Measurements from ENCODE around the gene PRKCH.
A peak's percentile ranks its signal among the peaks of the same experiment; 100 is the strongest.

Gene PRKCH

DNA sequence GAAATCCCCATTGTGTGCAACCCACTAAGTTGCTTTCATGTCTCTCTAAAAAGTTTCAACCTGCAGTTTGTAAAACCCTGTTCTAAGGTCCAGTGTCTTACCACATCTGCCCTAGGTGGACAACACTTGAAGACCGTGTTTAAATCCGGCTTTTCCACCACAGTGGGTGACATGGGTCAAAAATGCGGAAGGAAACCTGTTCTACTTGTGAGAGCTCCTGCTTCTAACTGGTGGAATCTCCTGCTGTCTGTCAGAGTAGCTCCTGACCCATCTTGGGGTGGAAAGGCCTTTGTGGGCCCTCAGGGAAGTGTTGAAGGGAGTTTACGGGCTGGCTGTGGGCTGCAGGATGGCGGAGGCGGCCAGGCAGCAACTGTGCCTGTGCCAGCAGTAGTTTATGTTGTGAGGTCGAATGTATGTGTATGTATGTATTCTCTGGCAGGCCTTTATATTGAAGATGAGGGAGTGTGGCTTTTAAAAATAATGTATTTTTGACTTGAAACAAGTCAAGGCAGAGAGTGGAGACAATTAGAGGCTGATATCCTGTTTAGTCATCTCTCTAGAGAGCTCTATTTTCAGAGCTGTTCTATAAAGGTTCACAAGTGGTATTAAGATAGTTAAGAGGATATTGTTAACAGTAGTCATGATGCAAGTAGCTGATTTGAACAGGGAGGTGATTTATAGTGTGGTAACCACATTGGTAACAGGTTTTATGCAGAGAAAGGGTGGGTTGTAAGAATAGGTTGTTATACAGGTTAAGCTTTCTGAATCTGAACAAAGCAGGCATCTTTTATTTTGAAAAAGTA lies 67.0 kb downstream of the PRKCH start (continued):
- TF ChIP-seq, protein P1, sequence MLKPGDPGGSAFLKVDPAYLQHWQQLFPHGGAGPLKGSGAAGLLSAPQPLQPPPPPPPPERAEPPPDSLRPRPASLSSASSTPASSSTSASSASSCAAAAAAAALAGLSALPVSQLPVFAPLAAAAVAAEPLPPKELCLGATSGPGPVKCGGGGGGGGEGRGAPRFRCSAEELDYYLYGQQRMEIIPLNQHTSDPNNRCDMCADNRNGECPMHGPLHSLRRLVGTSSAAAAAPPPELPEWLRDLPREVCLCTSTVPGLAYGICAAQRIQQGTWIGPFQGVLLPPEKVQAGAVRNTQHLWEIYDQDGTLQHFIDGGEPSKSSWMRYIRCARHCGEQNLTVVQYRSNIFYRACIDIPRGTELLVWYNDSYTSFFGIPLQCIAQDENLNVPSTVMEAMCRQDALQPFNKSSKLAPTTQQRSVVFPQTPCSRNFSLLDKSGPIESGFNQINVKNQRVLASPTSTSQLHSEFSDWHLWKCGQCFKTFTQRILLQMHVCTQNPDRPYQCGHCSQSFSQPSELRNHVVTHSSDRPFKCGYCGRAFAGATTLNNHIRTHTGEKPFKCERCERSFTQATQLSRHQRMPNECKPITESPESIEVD (tag by site-specific recombination; IDR thresholded peaks at IDR 0.05), result peak; percentile 81
- TF ChIP-seq GLI2 (tag by site-specific recombination; IDR thresholded peaks at IDR 0.05; ENCODE audit: borderline replicate concordance, low read depth), result peak; percentile 83
- TF ChIP-seq ZNF146 (tag by site-specific recombination; IDR thresholded peaks at IDR 0.05), result peak; percentile 13; the same call in 1 of the 2 replicates
- TF ChIP-seq, protein P2, sequence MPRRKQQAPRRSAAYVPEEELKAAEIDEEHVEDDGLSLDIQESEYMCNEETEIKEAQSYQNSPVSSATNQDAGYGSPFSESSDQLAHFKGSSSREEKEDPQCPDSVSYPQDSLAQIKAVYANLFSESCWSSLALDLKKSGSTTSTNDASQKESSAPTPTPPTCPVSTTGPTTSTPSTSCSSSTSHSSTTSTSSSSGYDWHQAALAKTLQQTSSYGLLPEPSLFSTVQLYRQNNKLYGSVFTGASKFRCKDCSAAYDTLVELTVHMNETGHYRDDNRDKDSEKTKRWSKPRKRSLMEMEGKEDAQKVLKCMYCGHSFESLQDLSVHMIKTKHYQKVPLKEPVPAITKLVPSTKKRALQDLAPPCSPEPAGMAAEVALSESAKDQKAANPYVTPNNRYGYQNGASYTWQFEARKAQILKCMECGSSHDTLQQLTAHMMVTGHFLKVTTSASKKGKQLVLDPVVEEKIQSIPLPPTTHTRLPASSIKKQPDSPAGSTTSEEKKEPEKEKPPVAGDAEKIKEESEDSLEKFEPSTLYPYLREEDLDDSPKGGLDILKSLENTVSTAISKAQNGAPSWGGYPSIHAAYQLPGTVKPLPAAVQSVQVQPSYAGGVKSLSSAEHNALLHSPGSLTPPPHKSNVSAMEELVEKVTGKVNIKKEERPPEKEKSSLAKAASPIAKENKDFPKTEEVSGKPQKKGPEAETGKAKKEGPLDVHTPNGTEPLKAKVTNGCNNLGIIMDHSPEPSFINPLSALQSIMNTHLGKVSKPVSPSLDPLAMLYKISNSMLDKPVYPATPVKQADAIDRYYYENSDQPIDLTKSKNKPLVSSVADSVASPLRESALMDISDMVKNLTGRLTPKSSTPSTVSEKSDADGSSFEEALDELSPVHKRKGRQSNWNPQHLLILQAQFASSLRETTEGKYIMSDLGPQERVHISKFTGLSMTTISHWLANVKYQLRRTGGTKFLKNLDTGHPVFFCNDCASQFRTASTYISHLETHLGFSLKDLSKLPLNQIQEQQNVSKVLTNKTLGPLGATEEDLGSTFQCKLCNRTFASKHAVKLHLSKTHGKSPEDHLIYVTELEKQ (tag by site-specific recombination; IDR thresholded peaks at IDR 0.05; ENCODE audit: borderline replicate concordance), result peak; percentile 95; the same call in 1 of the 2 replicates
- peak; percentile 75 for TF ChIP-seq ZFHX2 (tag by site-specific recombination; conservative IDR thresholded peaks at IDR 0.05)
- TF ChIP-seq, protein P3, sequence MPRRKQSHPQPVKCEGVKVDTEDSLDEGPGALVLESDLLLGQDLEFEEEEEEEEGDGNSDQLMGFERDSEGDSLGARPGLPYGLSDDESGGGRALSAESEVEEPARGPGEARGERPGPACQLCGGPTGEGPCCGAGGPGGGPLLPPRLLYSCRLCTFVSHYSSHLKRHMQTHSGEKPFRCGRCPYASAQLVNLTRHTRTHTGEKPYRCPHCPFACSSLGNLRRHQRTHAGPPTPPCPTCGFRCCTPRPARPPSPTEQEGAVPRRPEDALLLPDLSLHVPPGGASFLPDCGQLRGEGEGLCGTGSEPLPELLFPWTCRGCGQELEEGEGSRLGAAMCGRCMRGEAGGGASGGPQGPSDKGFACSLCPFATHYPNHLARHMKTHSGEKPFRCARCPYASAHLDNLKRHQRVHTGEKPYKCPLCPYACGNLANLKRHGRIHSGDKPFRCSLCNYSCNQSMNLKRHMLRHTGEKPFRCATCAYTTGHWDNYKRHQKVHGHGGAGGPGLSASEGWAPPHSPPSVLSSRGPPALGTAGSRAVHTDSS (tag by site-specific recombination; IDR thresholded peaks at IDR 0.05), result 0 out of 2 replicates have a peak, but pooled peaks have one; percentile 7
- 0 out of 2 replicates have a peak, but pooled peaks have one; percentile 32 for TF ChIP-seq ZSCAN23 (tag by site-specific recombination; IDR thresholded peaks at IDR 0.05)
- TF ChIP-seq, protein P4, sequence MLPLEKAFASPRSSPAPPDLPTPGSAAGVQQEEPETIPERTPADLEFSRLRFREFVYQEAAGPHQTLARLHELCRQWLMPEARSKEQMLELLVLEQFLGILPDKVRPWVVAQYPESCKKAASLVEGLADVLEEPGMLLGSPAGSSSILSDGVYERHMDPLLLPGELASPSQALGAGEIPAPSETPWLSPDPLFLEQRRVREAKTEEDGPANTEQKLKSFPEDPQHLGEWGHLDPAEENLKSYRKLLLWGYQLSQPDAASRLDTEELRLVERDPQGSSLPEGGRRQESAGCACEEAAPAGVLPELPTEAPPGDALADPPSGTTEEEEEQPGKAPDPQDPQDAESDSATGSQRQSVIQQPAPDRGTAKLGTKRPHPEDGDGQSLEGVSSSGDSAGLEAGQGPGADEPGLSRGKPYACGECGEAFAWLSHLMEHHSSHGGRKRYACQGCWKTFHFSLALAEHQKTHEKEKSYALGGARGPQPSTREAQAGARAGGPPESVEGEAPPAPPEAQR (tag by site-specific recombination; IDR thresholded peaks at IDR 0.05), result no peak
- peak; percentile 29; the same call in 1 of the 2 replicates for TF ChIP-seq ZNF24 (tag by site-specific recombination; IDR thresholded peaks at IDR 0.05)
- TF ChIP-seq ZBTB1 (tag by site-specific recombination; IDR thresholded peaks at IDR 0.05), result peak; percentile 89
- no peak for TF ChIP-seq ZNF707 (tag by site-specific recombination; IDR thresholded peaks at IDR 0.05)
- TF ChIP-seq, protein P5, sequence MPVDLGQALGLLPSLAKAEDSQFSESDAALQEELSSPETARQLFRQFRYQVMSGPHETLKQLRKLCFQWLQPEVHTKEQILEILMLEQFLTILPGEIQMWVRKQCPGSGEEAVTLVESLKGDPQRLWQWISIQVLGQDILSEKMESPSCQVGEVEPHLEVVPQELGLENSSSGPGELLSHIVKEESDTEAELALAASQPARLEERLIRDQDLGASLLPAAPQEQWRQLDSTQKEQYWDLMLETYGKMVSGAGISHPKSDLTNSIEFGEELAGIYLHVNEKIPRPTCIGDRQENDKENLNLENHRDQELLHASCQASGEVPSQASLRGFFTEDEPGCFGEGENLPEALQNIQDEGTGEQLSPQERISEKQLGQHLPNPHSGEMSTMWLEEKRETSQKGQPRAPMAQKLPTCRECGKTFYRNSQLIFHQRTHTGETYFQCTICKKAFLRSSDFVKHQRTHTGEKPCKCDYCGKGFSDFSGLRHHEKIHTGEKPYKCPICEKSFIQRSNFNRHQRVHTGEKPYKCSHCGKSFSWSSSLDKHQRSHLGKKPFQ (tag by site-specific recombination; IDR thresholded peaks at IDR 0.05), result peak; percentile 68
- no peak for TF ChIP-seq YY1 (tag by site-specific recombination; IDR thresholded peaks at IDR 0.05)
- peak; percentile 82 for TF ChIP-seq SP7 (tag by site-specific recombination; IDR thresholded peaks at IDR 0.05)
- no peak for TF ChIP-seq GLIS2 (tag by site-specific recombination; IDR thresholded peaks at IDR 0.05)
- TF ChIP-seq ZNF610 (tag by site-specific recombination; IDR thresholded peaks at IDR 0.05; ENCODE audit: borderline replicate concordance), result peak; percentile 60; the same call in 1 of the 2 replicates
- TF ChIP-seq ZNF560 (tag by site-specific recombination; IDR thresholded peaks at IDR 0.05; ENCODE audit: borderline replicate concordance), result no peak
- TF ChIP-seq ZNF184 (tag by site-specific recombination; IDR thresholded peaks at IDR 0.05), result peak; percentile 11; the same call in 1 of the 2 replicates
- no peak for TF ChIP-seq ZNF792 (tag by site-specific recombination; IDR thresholded peaks at IDR 0.05)
- TF ChIP-seq ZEB2 (tag by site-specific recombination; IDR thresholded peaks at IDR 0.05), result peak; percentile 59; the same call in 1 of the 2 replicates
- no peak for TF ChIP-seq GLIS1 (tag by site-specific recombination; IDR thresholded peaks at IDR 0.05)
- no peak for TF ChIP-seq ZNF292 (tag by site-specific recombination; IDR thresholded peaks at IDR 0.05; ENCODE audit: borderline replicate concordance, low read depth)
- TF ChIP-seq TRIM28 (IDR thresholded peaks at IDR 0.05; ENCODE audit: borderline replicate concordance, low read length), result 0 out of 2 replicates have a peak, but pooled peaks have one; percentile 49
- TF ChIP-seq ZNF843 (tag by site-specific recombination; IDR thresholded peaks at IDR 0.05), result peak; percentile 79
- peak; percentile 100 for TF ChIP-seq OSR2 (tag by site-specific recombination; IDR thresholded peaks at IDR 0.05)
- TF ChIP-seq, protein P6, sequence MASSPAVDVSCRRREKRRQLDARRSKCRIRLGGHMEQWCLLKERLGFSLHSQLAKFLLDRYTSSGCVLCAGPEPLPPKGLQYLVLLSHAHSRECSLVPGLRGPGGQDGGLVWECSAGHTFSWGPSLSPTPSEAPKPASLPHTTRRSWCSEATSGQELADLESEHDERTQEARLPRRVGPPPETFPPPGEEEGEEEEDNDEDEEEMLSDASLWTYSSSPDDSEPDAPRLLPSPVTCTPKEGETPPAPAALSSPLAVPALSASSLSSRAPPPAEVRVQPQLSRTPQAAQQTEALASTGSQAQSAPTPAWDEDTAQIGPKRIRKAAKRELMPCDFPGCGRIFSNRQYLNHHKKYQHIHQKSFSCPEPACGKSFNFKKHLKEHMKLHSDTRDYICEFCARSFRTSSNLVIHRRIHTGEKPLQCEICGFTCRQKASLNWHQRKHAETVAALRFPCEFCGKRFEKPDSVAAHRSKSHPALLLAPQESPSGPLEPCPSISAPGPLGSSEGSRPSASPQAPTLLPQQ (tag by site-specific recombination; IDR thresholded peaks at IDR 0.05), result peak; percentile 20; the same call in 1 of the 2 replicates
- TF ChIP-seq OVOL3 (tag by site-specific recombination; IDR thresholded peaks at IDR 0.05), result peak; percentile 86
- TF ChIP-seq FEZF1 (tag by site-specific recombination; IDR thresholded peaks at IDR 0.05), result peak; percentile 81
